Karpas-422 (cell line): Measurements from ENCODE around the gene ELAC2. TPM values are rescaled to one million over a fixed set of nuclear protein-coding genes. Genes with fewer than 3 reads are reported as not detected.
A peak's percentile ranks its signal among the peaks of the same experiment; 100 is the strongest.

Experiments used
- DNase-seq: peaks from one replicate; pipeline ENCODE4 v3.0.0-alpha.2; 2015
- H2AFZ ChIP-seq: fragments of 200-600 bp; sonication (generic); 2 replicates; pipeline ENCODE4 v1.6.1; 2014; ENCODE audit warnings: antibody characterized with exemption, low read length, mixed read lengths
- H3K27ac ChIP-seq: fragments of 200-600 bp; sonication (generic); 2 replicates; pipeline ENCODE4 v1.5.1; 2014; ENCODE audit warnings: mild to moderate bottlenecking, low read length, moderate library complexity
- H3K27me3 ChIP-seq: fragments of 200-600 bp; sonication (generic); 2 replicates; pipeline ENCODE4 v1.6.1; 2014; ENCODE audit warnings: low read length, mixed read lengths
- H3K36me3 ChIP-seq: fragments of 200-600 bp; sonication (generic); 2 replicates; pipeline ENCODE4 v1.6.1; 2014; ENCODE audit warnings: low read length, mixed read lengths; ENCODE audit not compliant: insufficient read depth
- H3K4me1 ChIP-seq: fragments of 200-600 bp; sonication (generic); 2 replicates; pipeline ENCODE4 v1.6.1; 2014; ENCODE audit warnings: mild to moderate bottlenecking, low read length, mixed read lengths
- H3K4me2 ChIP-seq: fragments of 200-600 bp; sonication (generic); 2 replicates; pipeline ENCODE4 v1.6.1; 2014; ENCODE audit warnings: low read length, low read depth, mild to moderate bottlenecking; ENCODE audit not compliant: poor library complexity, severe bottlenecking
- H3K4me3 ChIP-seq: fragments of 200-600 bp; sonication (generic); 2 replicates; pipeline ENCODE4 v1.5.1; 2014; ENCODE audit warnings: mild to moderate bottlenecking, antibody characterized with exemption, low read length, mixed read lengths
- H3K79me2 ChIP-seq: fragments of 200-600 bp; sonication (generic); 2 replicates; pipeline ENCODE4 v1.6.1; 2014; ENCODE audit warnings: mild to moderate bottlenecking, low read length, mixed read lengths
- H3K9ac ChIP-seq: fragments of 200-600 bp; sonication (generic); 2 replicates; pipeline ENCODE4 v1.6.0; 2014; ENCODE audit warnings: low read length
- H3K9me2 ChIP-seq: fragments of 200-600 bp; sonication (generic), shearing (Covaris generic); replicated peaks from 2 replicates; pipeline ENCODE4 v1.6.0; 2014; ENCODE audit warnings: mild to moderate bottlenecking, low read length, moderate library complexity; ENCODE audit not compliant: insufficient read depth
- H3K9me3 ChIP-seq: fragments of 300-700, 200-600 bp; sonication (generic); 2 replicates; pipeline ENCODE4 v1.6.1; 2014; ENCODE audit warnings: low read length, mixed read lengths
- H4K20me1 ChIP-seq: fragments of 200-600 bp; sonication (generic); 2 replicates; pipeline ENCODE4 v1.6.1; 2014; ENCODE audit warnings: mild to moderate bottlenecking, antibody characterized with exemption, low read length, low read depth; ENCODE audit not compliant: insufficient read depth
- total RNA-seq: library from RNA; depleted of rRNA; stranded (reverse); fragments of >200 nt; shearing (Covaris generic); gene quantifications from 2 replicates; pipeline ENCODE4 v1.2.3, GENCODE V29; 2014; ENCODE audit warnings: low replicate concordance

ELAC2 gene
- total RNA-seq, 1 experiment from 2014 or later: 126 TPM

DNA sequence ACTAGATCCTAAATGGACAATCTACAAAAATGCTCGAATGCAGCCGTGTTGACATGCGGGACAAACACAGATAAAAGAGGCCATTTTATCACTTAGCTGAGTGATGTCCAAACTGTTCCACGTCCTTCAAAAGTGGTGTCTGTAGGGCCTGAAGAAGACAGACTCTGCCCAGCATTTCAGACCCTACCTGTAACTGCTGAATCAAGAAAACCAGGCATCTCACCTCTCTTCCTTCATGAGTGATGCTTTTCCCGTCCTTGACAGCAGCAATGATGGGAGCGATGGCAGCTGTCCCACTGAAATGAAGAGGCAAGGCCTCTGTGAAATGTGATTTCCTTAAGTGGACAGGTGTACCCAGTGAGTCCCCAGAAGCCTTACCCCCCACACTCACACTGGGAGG, 12.3 kb downstream of the ELAC2 start:
- H3K79me2 ChIP-seq: peaks cover 10% of the 10 kb centered on the region; the same call in 1 of the 2 replicates
- no peaks in the 10 kb centered on the region for H3K9me3 ChIP-seq
- no peak overlapping the region for H3K4me2 ChIP-seq
- no peak overlapping the region for H3K27ac ChIP-seq
- H3K9me2 ChIP-seq: no peaks in the 10 kb centered on the region
- no peak overlapping the region for H2AFZ ChIP-seq
- no peak overlapping the region for H3K9ac ChIP-seq
- no peaks in the 10 kb centered on the region for H3K4me1 ChIP-seq
- no peak overlapping the region for H3K4me3 ChIP-seq
- no peaks in the 10 kb centered on the region for H4K20me1 ChIP-seq
- H3K27me3 ChIP-seq: no peaks in the 10 kb centered on the region
- H3K36me3 ChIP-seq: peaks cover 55% of the 10 kb centered on the region
- no peak for DNase-seq

GRCh38 chr17:13004336-13004735, 13.5 kb downstream of the ELAC2 start:
- peaks cover 10% of the 10 kb centered on the region; the same call in 1 of the 2 replicates for H3K79me2 ChIP-seq
- no peaks in the 10 kb centered on the region for H3K4me1 ChIP-seq
- DNase-seq: no peak
- no peak overlapping the region for H3K4me2 ChIP-seq
- H3K9me2 ChIP-seq: no peaks in the 10 kb centered on the region
- no peaks in the 10 kb centered on the region for H3K9me3 ChIP-seq
- H3K27me3 ChIP-seq: no peaks in the 10 kb centered on the region
- no peak overlapping the region for H3K4me3 ChIP-seq
- no peak overlapping the region for H3K27ac ChIP-seq
- no peak overlapping the region for H2AFZ ChIP-seq
- no peak overlapping the region for H3K9ac ChIP-seq
- H3K36me3 ChIP-seq: peaks cover 48% of the 10 kb centered on the region
- H4K20me1 ChIP-seq: no peaks in the 10 kb centered on the region

DNA sequence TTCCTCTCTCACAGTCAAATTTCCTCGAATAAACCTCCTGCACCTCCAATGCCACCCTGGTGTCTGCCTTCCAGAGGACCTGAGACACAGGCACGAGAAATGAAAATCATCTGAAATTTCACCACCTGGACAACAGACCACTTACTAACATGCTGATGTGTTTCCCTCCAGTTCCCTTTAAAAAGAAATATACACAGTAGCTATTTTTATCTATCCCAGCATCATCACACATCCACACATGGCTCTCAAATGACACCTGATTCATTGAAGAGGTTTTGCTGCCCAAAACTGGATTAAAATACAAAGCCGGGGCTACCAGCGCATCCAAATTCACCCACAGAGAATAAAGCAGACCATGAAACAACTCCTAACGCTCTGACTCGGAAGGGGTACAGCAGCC, 13.9 kb downstream of the ELAC2 start:
- H2AFZ ChIP-seq: no peak overlapping the region
- no peaks in the 10 kb centered on the region for H3K4me1 ChIP-seq
- H3K79me2 ChIP-seq: peaks cover 10% of the 10 kb centered on the region; the same call in 1 of the 2 replicates
- H3K36me3 ChIP-seq: peaks cover 44% of the 10 kb centered on the region
- no peak overlapping the region for H3K4me3 ChIP-seq
- H3K27ac ChIP-seq: no peak overlapping the region
- no peak for DNase-seq
- no peaks in the 10 kb centered on the region for H3K9me3 ChIP-seq
- no peak overlapping the region for H3K9ac ChIP-seq
- H4K20me1 ChIP-seq: no peaks in the 10 kb centered on the region
- H3K4me2 ChIP-seq: no peak overlapping the region
- H3K9me2 ChIP-seq: no peaks in the 10 kb centered on the region
- no peaks in the 10 kb centered on the region for H3K27me3 ChIP-seq

GRCh38 chr17:13003454-13003851, 14.4 kb downstream of the ELAC2 start:
- H4K20me1 ChIP-seq: no peaks in the 10 kb centered on the region
- peaks cover 41% of the 10 kb centered on the region for H3K36me3 ChIP-seq
- no peaks in the 10 kb centered on the region for H3K27me3 ChIP-seq
- no peaks in the 10 kb centered on the region for H3K9me3 ChIP-seq
- H3K9ac ChIP-seq: no peak overlapping the region
- no peak overlapping the region for H2AFZ ChIP-seq
- no peaks in the 10 kb centered on the region for H3K4me1 ChIP-seq
- no peak overlapping the region for H3K27ac ChIP-seq
- H3K9me2 ChIP-seq: no peaks in the 10 kb centered on the region
- no peak overlapping the region for H3K4me3 ChIP-seq
- H3K4me2 ChIP-seq: no peak overlapping the region
- no peak for DNase-seq
- H3K79me2 ChIP-seq: peaks cover 10% of the 10 kb centered on the region; the same call in 1 of the 2 replicates

- Histone ChIP-seq H3K79me2 (peaks cover 10% of the 10 kb centered on the region; the same call in 1 of the 2 replicates), H3K9me2 (no peaks in the 10 kb centered on the region), H2AFZ (no peak overlapping the region), H3K27ac (no peak overlapping the region), H3K4me3 (no peak overlapping the region), H3K27me3 (no peaks in the 10 kb centered on the region), H3K36me3 (peaks cover 43% of the 10 kb centered on the region), H4K20me1 (no peaks in the 10 kb centered on the region), H3K4me1 (no peaks in the 10 kb centered on the region), H3K4me2 (no peak overlapping the region), H3K9ac (no peak overlapping the region), H3K9me3 (no peaks in the 10 kb centered on the region)
- peak; percentile 80 for DNase-seq
Measured at GRCh38 chr17:13002761-13003453, 14.9 kb downstream of the ELAC2 start.

DNA sequence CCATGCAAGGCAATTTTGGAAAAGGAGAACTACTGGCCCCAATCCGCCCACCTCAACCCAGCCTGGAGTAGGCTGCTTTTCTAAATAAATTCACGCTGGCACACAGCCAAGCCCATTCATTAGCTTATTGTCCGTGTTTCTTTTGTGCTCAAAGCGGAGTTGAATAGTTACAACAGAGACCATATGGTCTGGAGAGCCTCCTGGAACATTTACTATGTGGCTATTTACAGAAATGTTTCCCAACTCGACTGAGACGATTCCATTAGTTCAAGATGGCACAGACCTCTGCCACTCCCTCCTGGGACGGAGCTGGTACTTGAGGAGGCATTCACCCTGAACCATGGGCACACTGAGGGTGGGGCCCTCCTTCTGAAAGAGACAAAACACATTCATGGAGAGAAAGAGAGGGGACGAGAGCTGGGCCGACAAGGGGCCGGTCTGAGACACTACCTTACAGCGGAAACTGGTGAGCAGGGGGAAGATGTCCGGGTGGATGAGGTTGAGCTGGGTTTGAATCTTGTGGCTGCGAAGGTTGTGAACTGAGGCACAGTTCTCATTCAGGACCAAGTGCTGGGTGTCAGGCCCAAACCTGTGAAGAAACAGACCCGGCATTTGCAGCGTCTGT, 15.7 kb downstream of the ELAC2 start:
- H3K79me2 ChIP-seq: peaks cover 10% of the 10 kb centered on the region; the same call in 1 of the 2 replicates
- H3K4me3 ChIP-seq: no peak overlapping the region
- H3K9ac ChIP-seq: no peak overlapping the region
- peaks cover 48% of the 10 kb centered on the region for H3K36me3 ChIP-seq
- no peaks in the 10 kb centered on the region for H3K9me3 ChIP-seq
- no peaks in the 10 kb centered on the region for H3K9me2 ChIP-seq
- no peak overlapping the region for H3K4me2 ChIP-seq
- H4K20me1 ChIP-seq: no peaks in the 10 kb centered on the region
- no peak for DNase-seq
- H3K4me1 ChIP-seq: no peaks in the 10 kb centered on the region
- H3K27me3 ChIP-seq: no peaks in the 10 kb centered on the region
- H2AFZ ChIP-seq: no peak overlapping the region
- no peak overlapping the region for H3K27ac ChIP-seq

DNA sequence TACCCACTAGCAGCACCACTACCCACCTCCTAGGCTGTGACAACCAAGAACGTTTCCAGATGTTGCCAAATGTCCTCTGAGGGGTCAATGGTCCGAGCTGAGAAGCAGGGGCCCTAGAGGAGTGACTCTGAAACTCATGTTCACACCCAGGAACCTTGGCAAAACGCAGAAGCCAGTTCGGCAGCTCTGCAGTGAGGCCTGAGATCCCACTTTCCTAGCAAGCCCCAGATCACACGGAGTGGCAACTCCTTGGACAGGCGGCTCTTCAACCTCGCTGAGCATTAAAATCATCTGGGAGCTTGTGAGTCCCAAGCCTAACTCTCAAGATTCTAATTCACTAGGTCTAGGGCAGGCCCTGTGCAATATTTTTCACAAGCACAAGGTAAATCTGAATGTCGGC, 17.3 kb downstream of the ELAC2 start:
- no peak overlapping the region for H3K4me2 ChIP-seq
- H3K9me3 ChIP-seq: no peaks in the 10 kb centered on the region
- H3K9me2 ChIP-seq: no peaks in the 10 kb centered on the region
- peaks cover 10% of the 10 kb centered on the region; the same call in 1 of the 2 replicates for H3K79me2 ChIP-seq
- no peak for DNase-seq
- no peaks in the 10 kb centered on the region for H4K20me1 ChIP-seq
- no peaks in the 10 kb centered on the region for H3K27me3 ChIP-seq
- no peak overlapping the region for H3K27ac ChIP-seq
- H3K4me3 ChIP-seq: no peak overlapping the region
- H3K9ac ChIP-seq: no peak overlapping the region
- H3K36me3 ChIP-seq: peaks cover 58% of the 10 kb centered on the region
- no peak overlapping the region for H2AFZ ChIP-seq
- no peaks in the 10 kb centered on the region for H3K4me1 ChIP-seq

DNA sequence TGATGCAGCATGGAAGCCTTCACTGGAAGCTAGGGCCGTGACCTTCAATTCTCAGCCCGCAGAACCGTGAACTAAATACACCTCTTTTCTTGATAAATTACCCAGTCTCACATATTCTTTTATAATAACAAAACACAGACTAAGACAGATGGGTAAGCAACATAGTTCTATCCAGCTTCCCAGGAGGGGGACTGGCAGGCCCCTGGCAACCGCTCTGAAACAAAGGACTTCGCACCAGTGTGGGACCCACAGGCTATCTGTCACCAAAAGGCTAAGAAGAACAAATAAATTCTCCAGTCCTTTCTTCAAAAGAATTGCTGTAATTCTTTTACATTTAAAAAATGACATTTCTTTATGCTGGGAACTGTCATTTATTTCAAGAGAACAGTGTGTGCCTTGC, 19.0 kb downstream of the ELAC2 start:
- Histone ChIP-seq H4K20me1 (no peaks in the 10 kb centered on the region), H3K4me3 (no peak overlapping the region), H3K79me2 (peaks cover 10% of the 10 kb centered on the region; the same call in 1 of the 2 replicates), H3K27me3 (no peaks in the 10 kb centered on the region), H3K9me2 (no peaks in the 10 kb centered on the region), H3K9me3 (no peaks in the 10 kb centered on the region), H3K9ac (no peak overlapping the region), H3K4me2 (no peak overlapping the region), H3K27ac (no peak overlapping the region), H3K36me3 (peaks cover 56% of the 10 kb centered on the region), H3K4me1 (no peaks in the 10 kb centered on the region; the same call in 1 of the 2 replicates), H2AFZ (no peak overlapping the region)
- DNase-seq: no peak
